Activated CD4-positive, CD25-positive, alpha-beta regulatory T cell treated with anti-CD3 and anti-CD28 coated beads, Interleukin-2, amount 50 U/mL, for 24 hours (primary cell): ENCODE data around the gene NAV2.

Experiments
- ATAC-seq, 2 donors: fragments of 150-1000 bp; cut with Tn5 transposase; one replicate each; pipeline ENCODE4 v1.10.0; 2021; ENCODE audit warnings: mild to moderate bottlenecking in 1 of 2, moderate library complexity in 1 of 2

NAV2 gene

GRCh38 chr11:19683862-19684491 lies 28.7 kb upstream of the NAV2 start:
- ATAC-seq = no peak

- no peak for ATAC-seq
These were observed 26.4 kb upstream of the NAV2 start for GRCh38 chr11:19686234-19686633.

- no peak for ATAC-seq
These were observed 25.2 kb upstream of the NAV2 start for GRCh38 chr11:19687392-19687791.

DNA sequence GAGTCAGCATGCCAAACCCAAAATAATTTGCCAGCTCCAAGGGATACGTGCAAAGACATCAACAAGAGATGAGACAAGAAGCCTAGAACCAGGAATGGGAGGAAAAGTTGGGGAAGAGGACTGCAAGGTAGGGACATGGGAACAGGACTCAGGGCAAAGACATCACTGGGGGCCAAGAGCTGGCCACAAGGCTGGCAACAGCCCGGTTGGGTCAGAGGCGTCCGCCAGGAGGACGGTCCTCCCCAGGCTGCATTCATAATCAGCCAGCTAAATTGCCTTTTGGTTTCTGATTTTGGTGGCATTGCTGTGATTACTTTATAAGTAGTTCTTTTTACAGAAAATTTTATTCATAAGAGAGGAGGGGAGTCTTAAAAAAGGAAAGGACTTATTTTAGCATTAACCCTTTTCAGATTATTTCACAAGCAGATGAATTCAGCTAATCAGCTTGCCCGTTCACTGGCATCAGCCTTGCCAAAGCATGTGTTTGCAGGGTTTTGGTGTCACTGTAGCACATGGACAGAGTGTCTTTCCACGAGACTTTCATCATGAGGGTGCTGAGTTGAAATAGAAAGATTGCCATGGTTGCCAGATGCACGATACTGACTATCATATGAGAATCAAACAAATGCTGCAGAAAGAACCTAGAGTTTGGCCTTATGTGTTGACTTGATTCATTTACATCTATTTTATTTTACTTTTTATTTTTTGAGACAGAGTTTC lies 23.2 kb upstream of the NAV2 start:
- ATAC-seq = no peak

DNA sequence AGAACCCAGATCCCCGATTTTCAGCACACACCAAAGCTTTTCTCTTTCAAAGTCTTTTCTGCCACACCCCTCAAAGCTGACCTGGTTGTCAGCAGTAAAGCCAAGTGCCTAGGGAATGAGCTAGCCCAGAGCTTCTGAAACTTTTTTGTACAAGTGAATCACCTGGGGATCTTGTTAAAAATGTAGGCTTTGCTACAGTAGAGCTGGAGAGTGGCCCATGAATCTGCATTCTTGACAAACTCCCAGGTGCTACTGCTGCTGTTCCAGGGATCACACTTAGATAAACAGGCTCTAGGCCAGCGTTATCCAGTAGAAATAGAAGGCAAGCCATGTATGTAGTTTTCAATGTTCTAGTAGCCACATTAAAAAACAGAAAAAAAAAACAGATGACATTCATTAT lies 21.8 kb upstream of the NAV2 start:
- no peak for ATAC-seq

- ATAC-seq = no peak
These were observed 20.7 kb upstream of the NAV2 start for GRCh38 chr11:19691815-19692500.

DNA sequence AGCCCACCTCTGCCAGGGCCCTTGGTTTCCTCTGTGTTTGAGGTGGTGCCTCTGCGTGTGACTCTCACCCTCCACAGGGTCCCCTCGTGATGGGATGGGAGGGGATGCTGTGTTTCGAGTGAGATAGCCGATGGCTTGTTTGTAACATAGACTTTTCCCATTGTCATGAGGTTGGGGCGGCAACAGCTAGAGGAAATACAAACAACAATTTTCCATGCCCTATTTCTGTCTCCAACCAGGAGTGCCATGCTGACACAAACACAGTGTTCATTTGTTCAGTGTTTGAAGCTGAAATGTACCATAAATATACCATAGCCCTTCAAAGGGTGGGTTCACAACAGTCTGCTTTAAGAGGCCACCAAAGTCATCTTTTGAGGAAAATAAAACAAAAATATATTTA lies 19.5 kb upstream of the NAV2 start:
- no peak for ATAC-seq

DNA sequence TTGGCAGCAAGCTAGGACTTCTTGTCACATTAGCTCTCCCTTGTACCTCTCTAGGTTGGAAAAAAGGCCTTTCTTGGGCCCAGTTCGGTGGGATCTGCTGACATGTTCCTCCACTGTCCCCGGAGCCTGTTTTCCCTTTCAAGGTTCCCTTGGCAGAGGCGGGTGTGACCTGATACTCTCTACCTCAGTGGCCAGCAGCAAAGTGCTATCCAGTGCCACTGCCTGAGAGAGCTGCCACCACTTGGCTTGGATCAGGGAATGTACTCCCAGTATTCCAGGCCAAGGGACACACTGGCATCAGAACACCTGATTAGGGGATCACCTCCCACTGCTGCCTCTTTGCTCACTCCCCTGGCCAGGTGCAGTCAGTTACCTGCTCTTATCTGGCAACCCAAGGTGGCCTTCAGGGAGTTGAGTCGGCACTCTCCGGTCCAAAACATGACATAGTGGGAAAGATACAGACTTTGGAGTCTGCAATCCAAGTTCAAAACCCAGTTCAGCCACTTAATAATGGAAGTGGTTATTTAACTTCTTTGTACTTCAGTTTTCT lies 17.8 kb upstream of the NAV2 start:
- ATAC-seq = no peak

DNA sequence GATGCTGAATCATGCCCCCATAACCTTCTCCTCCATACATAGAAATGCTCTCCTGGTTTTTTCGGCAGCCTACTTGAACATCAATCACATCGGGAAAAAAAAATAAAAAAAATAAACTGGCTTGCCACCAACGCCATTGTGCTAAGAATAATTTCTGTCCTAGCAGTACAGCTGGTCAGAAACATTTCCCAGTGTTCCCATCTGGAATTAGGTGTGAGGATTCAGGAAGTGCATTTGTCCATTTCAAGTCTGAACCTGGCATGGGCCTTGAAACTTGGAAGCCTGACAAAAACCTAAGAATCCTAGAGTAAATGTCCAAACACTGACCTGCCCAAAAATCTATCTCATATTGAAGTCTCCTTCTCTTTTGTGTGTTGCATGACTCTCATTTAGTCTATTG lies 16.6 kb upstream of the NAV2 start:
- ATAC-seq = no peak

DNA sequence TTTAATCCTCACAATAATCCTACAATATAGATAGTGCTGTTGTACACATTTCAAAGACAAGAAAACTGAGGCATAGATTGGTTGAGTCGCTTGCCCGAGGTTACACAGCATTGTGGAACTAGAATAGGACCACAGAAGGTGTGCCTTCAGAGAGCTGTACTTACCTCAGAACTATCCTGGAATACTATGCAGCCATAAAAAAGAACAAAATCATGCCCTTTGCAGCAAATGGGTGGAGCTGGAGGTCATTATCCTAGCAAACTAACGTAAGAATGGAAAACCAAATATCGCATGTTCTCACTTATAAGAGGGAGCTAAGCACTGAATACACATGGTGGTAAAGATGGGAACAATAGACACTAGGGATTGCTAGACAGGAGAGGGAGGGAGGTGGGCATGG lies 15.7 kb upstream of the NAV2 start:
- ATAC-seq = no peak

DNA sequence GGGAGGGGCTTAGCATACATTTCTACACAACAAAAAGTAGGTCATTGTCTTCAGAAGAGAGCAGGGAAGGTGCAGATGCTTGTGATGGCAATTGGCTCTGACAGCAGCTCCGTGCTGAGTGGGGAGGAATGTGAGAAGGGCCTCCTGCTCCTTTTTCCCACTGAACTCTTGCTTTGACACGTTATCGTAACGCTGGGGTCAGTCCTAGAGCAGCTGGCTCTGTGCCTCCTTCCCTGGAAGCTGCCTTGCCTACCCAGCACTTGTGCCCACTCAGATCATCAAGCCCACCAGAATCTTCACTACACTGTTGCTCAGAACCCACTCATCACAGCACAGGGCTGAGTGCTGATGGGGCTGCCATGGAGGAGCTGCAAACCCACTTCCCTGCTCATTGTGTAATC lies 14.9 kb upstream of the NAV2 start:
- no peak for ATAC-seq

DNA sequence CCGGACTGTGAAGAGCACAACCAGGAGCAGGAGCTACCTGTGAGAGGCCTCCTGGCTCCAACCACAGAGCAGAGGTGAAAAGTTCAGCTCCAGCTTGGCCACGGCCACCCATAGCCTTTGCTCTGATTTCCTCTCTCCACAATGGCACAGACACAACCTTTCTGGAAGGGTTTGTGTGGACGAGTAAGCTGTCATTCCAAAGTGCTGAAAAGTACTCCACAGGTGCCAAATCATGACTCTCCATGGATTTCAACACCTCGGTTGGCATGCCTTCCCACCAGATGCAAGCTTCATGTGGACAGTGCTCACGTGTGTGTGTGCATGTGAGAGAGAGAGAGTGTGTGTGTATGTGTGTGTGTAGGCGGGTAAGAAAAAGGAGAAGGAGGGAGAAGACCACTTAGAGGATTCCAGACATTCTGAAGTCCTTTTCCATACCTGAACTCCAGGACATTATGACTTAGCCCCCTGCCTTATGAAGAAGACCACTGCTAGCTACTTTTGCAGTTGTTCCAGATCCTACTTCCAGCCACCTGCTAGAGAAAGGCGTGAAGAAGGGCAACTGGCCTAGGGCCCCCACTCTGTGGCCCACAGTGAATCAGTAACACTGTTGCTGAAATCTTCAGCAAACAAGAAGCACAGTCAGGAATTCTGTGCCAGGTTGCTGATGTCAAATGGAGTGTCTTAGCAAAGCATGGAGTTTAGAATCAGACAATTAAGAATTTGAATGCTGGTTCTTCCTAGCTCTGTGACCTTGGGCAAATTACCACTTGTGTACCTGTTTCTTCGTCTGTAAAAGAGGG lies 13.9 kb upstream of the NAV2 start:
- ATAC-seq = no peak

- no peak for ATAC-seq
These were observed 11.2 kb upstream of the NAV2 start for GRCh38 chr11:19701421-19701820.

GRCh38 chr11:19702620-19703019 lies 10.0 kb upstream of the NAV2 start:
- no peak for ATAC-seq

DNA sequence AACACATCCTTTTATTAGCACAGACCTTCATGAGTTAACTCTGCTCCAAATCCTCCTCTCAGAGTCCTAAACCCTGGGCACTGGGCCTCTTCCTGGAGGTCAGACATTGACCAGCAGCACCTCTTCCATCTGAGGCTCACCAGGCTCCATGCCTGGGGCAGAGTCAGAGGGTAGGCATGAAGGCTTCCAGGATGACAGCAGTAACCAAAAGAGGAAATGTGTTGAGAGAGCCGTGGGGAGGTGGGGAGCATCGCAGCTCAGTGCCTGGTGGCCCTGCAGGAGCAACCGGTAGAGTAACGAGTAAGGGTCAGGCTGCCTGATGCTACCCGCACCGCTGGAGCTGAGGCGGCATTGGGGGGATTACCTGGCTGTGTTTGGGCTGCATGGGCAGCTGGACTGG lies 9.4 kb upstream of the NAV2 start:
- no peak for ATAC-seq

DNA sequence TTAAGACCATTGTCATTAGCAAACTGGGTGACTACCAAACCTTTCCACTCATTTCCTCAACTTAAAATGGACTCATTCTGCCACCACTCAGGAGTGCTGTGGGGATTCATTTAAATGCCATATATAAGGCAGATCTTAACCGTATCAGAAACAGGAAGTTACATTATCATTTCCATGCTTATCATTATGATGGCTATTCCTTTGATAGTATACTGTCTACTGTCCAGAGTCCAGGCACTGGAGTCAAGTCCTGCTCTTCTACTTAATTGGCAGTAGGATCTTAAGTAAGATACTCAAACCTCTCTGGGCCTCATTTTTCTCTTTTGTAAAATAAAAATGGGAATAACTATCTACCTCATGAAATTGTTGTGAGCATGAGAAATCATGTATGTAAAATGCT lies 8.4 kb upstream of the NAV2 start:
- ATAC-seq = no peak

- ATAC-seq = no peak
These were observed 6.7 kb upstream of the NAV2 start for GRCh38 chr11:19705936-19706335.

DNA sequence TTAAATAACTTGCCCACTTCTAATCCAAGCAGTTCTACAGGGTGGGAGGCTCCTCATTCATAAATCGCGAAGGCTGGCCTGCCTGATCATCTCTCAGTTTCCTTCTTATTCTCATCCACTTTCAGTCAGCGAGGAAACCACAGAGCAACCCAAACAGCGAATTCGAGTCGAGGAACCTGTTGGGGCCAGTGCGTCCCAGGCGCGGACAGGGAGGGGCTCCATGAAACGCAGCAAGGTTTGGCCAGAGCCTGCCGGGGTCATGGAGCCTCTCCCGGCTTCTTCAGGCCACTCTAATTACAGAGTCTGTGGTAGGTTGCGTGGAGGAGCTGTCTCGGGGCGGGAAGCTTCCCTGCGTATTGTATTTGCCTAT lies 741 bp upstream of the NAV2 start:
- peak; percentile 8 for ATAC-seq

DNA sequence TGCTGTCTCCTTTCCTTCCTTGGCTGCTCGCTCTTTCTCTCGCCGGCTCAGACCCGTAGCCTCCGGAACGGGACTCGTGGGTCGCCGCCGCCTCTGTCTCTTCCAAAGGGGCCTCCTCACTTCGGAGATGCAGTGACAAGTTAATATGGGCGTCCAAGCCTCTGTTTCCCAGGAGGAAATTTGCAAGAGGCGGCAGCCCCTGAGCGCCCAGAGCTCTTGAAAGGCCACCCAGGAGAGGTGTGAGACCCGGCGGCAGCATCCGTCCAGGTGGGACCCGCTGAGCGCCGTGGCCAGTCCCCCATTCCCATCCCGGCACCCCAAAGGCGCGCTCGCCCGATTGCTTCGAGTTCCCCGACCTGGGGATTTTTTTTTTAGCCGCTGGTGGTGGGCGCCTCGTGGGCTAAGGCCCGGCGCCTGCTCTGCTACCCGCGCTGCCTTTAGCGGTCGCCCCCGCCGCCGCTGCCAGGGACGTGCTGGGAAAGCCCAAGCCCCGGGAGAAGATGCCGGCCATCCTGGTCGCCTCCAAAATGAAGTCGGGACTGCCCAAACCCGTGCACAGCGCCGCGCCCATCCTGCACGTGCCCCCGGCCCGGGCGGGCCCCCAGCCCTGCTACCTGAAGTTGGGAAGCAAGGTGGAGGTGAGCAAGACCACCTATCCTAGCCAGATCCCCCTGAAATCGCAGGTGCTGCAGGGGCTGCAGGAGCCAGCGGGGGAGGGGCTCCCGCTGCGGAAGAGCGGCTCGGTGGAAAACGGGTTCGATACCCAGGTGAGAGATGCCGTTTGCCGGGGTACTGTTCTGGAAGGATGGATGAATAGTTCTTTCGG lies 772 bp downstream of the NAV2 start:
- no peak for ATAC-seq

GRCh38 chr11:19714022-19714386 lies 1.4 kb downstream of the NAV2 start:
- ATAC-seq = no peak

DNA sequence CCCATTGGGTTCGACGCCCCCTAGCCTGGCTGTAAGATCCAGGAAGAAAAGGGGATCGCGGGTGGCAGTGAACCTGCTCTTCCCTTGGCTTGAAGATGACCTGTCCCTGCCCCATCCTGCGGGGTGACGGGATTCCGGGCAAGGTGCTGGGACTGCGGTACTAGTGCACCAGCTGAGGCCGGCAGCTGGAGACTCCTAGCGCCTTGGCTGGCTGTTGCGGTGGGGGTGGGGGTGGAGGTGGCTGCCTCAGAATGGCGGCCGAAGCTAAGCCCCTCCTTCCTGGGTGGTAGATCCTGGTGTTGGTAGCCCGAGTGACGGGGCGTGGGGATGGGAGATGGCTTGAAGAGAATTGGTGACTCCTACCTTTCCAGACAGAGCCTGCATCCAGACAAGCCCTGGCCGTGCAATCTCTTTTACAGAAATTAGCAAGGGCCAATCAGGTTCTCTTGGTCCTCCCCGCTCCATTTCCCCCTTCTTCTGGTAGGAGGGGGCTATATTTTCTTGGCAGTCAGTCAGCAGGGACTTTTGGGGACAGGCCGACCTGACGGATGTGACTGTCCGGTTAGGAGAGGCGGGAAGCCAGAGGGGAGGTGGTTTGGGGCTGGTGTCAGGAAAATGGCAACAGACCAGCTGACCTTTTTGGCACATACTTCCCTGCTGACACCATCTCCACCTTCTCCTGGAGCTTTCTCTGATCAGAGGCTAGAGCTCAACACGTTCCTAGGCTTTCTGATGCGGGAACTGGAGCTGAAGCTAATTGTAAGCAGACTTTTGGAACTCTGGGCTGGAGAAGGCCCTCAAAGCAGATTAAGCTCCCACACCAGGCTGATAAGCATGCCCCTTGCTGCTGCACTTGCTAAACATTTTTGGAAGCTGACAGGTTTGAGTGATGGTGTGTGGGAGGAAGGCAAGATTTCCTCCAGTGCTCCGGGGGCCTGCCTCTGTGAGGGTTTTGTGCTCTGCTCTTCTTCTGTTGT lies 2.0 kb downstream of the NAV2 start:
- no peak for ATAC-seq
